HepG2 (cell line): ENCODE results near the gene CD14. TPM values are rescaled to one million over a fixed set of nuclear protein-coding genes. Genes with fewer than 3 reads are reported as not detected.

Experiments used
- AGO1 ChIP-seq: fragments of 200-400 bp; formaldehyde crosslinking; IDR thresholded peaks from 2 replicates; pipeline ENCODE4 v1.6.1; 2017; ENCODE audit warnings: mild to moderate bottlenecking, low read depth, low read length, moderate library complexity; ENCODE audit not compliant: poor library complexity, severe bottlenecking
- FOXA1 ChIP-seq, 2 experiments: fragments of 450-650 bp in 1 of 2; sonication (generic) in 1 of 2; formaldehyde crosslinking in 1 of 2; IDR thresholded peaks; 2 replicates each; pipeline versions ENCODE4 v1.4.0 to v1.6.1; 2016 to 2020; ENCODE audit warnings: missing genetic modification reagents in 1 of 2
- FOXP1 ChIP-seq, 2 experiments: fragments of 450-650 bp in 1 of 2; IDR thresholded peaks; 2 replicates each; pipeline ENCODE4 v1.6.1; 2017 to 2018; ENCODE audit warnings: antibody characterized with exemption in 1 of 2
- NKX3-1 ChIP-seq: sonication (generic); formaldehyde crosslinking; IDR thresholded peaks from 2 replicates; pipeline ENCODE4 v1.5.0; 2020; ENCODE audit warnings: missing genetic modification reagents
- NR2F1 ChIP-seq, 2 experiments: fragments of 450-650 bp in 1 of 2; formaldehyde crosslinking in 1 of 2; IDR thresholded peaks; 2 replicates each; pipeline versions ENCODE4 v1.5.0 to v1.6.1; 2016 to 2020; ENCODE audit warnings: mild to moderate bottlenecking in 1 of 2, missing compliant biosample characterization in 1 of 2, missing genetic modification reagents in 1 of 2, moderate library complexity in 1 of 2
- PRPF4 ChIP-seq: fragments of 200-400 bp; formaldehyde crosslinking; IDR thresholded peaks from 2 replicates; pipeline ENCODE4 v1.6.1; 2016; ENCODE audit warnings: low read length, low read depth; ENCODE audit not compliant: poor library complexity, severe bottlenecking
- SOX13 ChIP-seq, 3 experiments: fragments of 450-650 bp in 1 of 3; sonication (generic) in 1 of 3; formaldehyde crosslinking in 1 of 3; IDR thresholded peaks in 2 of 3; conservative IDR thresholded peaks in 1 of 3; 2 replicates each; pipeline versions ENCODE4 v1.5.0 to v1.6.1; 2016 to 2020; ENCODE audit warnings: antibody characterized with exemption in 1 of 3, mild to moderate bottlenecking in 1 of 3, missing compliant biosample characterization in 1 of 3, missing genetic modification reagents in 1 of 3, moderate library complexity in 1 of 3
- XBP1 ChIP-seq: sonication (generic); formaldehyde crosslinking; IDR thresholded peaks from 2 replicates; pipeline ENCODE4 v1.5.0; 2020; ENCODE audit warnings: missing genetic modification reagents
- ZFP36L2 ChIP-seq: sonication (generic); formaldehyde crosslinking; IDR thresholded peaks from 2 replicates; pipeline ENCODE4 v1.4.0; 2020; ENCODE audit warnings: missing genetic modification reagents
- ZNF12 ChIP-seq: sonication (generic); formaldehyde crosslinking; IDR thresholded peaks from 2 replicates; pipeline ENCODE4 v1.5.0; 2020; ENCODE audit warnings: missing genetic modification reagents
- ZNF263 ChIP-seq: sonication (generic); formaldehyde crosslinking; IDR thresholded peaks from 2 replicates; pipeline ENCODE4 v1.4.0; 2020; ENCODE audit warnings: missing genetic modification reagents
- ZNF460 ChIP-seq: sonication (generic); formaldehyde crosslinking; IDR thresholded peaks from 2 replicates; pipeline ENCODE4 v1.5.1; 2020; ENCODE audit warnings: missing genetic modification reagents, mild to moderate bottlenecking, borderline replicate concordance
- polyA plus RNA-seq, 8 experiments: library from polyadenylated mRNA; depleted of rRNA in 3 of 8; stranded (reverse) in 7 of 8; unstranded in 1 of 8; fragments of >200 nt; fragmentation: Illumina TruSeq in 4 of 8; extraction: Trizol in 4 of 8; gene quantifications; 2 replicates each; pipeline versions ENCODE4 v1.2.1 to v1.2.3, GENCODE V29; 2011 to 2016; ENCODE audit warnings: low read depth in 4 of 8, missing spikeins in 1 of 8, mixed read lengths in 1 of 8; ENCODE audit not compliant: insufficient read depth in 1 of 8
- total RNA-seq, 5 experiments: library from RNA; depleted of rRNA; stranded (reverse); fragments of >200 nt; fragmentation: Illumina TruSeq; extraction: Trizol; gene quantifications; 2 replicates each; pipeline ENCODE4 v1.2.3, GENCODE V29; 2016; ENCODE audit warnings: low read depth in 1 of 5
- TF ChIP-seq, protein P1 (sequence below), 2 experiments: sonication (generic) in 1 of 2; formaldehyde crosslinking in 1 of 2; IDR thresholded peaks; 2 replicates each; pipeline versions ENCODE4 v1.6.1 to v1.9.0; 2014 to 2022; ENCODE audit warnings: antibody characterized with exemption in 1 of 2, borderline replicate concordance in 1 of 2, inconsistent platforms in 1 of 2, low read depth in 1 of 2, missing genetic modification reagents in 1 of 2
- TF ChIP-seq, protein P2 (sequence below): sonication (generic); formaldehyde crosslinking; IDR thresholded peaks from 2 replicates; pipeline ENCODE4 v1.4.0; 2020; ENCODE audit warnings: missing genetic modification reagents; ENCODE audit errors: not compliant biosample characterization
- TF ChIP-seq, protein P3 (sequence below): sonication (generic); formaldehyde crosslinking; IDR thresholded peaks from 2 replicates; pipeline ENCODE4 v1.8.1; 2023; ENCODE audit warnings: mild to moderate bottlenecking, inconsistent platforms, moderate library complexity, missing genetic modification reagents, borderline replicate concordance
- TF ChIP-seq, protein P4 (sequence below): conservative IDR thresholded peaks from 2 replicates; pipeline ENCODE4 v1.6.1; 2018; ENCODE audit warnings: missing genetic modification reagents

The CD14 gene
- total and polyA plus RNA-seq, 2 of the 13 experiments (the other 11 are each of a cell fraction or from before 2014, with no cell fraction given) = 1.7 to 4.7 TPM

DNA sequence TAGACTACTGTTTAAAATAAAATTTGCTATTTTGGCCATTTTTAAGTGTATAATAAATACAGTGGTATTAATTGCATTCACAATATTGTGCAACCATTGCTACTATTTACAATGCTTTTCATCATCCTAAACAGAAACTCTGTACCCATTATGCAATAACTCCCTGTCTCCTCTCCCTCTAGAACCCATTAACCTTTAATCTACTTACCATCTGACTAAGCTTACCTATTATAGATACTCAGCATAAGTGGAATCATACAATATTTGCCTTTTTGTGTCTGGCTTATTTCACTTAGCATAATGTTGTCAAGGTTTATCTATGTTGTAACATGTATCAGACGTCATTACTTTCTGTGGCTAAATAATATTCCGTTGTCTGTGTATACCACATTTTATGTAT lies 25.9 kb downstream of the CD14 start (continued):
- TF ChIP-seq, protein P1, sequence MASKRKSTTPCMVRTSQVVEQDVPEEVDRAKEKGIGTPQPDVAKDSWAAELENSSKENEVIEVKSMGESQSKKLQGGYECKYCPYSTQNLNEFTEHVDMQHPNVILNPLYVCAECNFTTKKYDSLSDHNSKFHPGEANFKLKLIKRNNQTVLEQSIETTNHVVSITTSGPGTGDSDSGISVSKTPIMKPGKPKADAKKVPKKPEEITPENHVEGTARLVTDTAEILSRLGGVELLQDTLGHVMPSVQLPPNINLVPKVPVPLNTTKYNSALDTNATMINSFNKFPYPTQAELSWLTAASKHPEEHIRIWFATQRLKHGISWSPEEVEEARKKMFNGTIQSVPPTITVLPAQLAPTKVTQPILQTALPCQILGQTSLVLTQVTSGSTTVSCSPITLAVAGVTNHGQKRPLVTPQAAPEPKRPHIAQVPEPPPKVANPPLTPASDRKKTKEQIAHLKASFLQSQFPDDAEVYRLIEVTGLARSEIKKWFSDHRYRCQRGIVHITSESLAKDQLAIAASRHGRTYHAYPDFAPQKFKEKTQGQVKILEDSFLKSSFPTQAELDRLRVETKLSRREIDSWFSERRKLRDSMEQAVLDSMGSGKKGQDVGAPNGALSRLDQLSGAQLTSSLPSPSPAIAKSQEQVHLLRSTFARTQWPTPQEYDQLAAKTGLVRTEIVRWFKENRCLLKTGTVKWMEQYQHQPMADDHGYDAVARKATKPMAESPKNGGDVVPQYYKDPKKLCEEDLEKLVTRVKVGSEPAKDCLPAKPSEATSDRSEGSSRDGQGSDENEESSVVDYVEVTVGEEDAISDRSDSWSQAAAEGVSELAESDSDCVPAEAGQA (IDR thresholded peaks at IDR 0.05; ENCODE audit: low read depth) = no peak
- TF ChIP-seq, protein P1 (CRISPR knock-in tag; IDR thresholded peaks at IDR 0.05; ENCODE audit: borderline replicate concordance) = no peak
- TF ChIP-seq NR2F1 (CRISPR knock-in tag; IDR thresholded peaks at IDR 0.05) (0 out of 4 replicates have a peak, but pooled peaks have one; percentile 24 to 27), FOXA1 (IDR thresholded peaks at IDR 0.05) (peak; percentile 58; the same call in 1 of the 2 replicates), FOXA1 (CRISPR knock-in tag; IDR thresholded peaks at IDR 0.05) (peak; percentile 86), PRPF4 (no peak), ZNF12 (CRISPR knock-in tag) (peak; percentile 64; the same call in 1 of the 2 replicates), XBP1 (no peak), ZFP36L2 (CRISPR knock-in tag) (no peak), FOXP1 (IDR thresholded peaks at IDR 0.05) (peak; percentile 73), FOXP1 (CRISPR knock-in tag; IDR thresholded peaks at IDR 0.05) (peak; percentile 96), AGO1 (no peak), NKX3-1 (no peak; the same call in 1 of the 2 replicates), ZNF263 (CRISPR knock-in tag) (no peak), SOX13 (IDR thresholded peaks at IDR 0.05) (peak; percentile 26; the same call in 1 of the 2 replicates), SOX13 (CRISPR knock-in tag; conservative IDR thresholded peaks at IDR 0.05 in 1 of 2, IDR thresholded peaks at IDR 0.05 in 1 of 2) (peak in 1 of 2 experiments; percentile 86; a peak in 2 of 4 replicates), ZNF460 (no peak)
- TF ChIP-seq, protein P2, sequence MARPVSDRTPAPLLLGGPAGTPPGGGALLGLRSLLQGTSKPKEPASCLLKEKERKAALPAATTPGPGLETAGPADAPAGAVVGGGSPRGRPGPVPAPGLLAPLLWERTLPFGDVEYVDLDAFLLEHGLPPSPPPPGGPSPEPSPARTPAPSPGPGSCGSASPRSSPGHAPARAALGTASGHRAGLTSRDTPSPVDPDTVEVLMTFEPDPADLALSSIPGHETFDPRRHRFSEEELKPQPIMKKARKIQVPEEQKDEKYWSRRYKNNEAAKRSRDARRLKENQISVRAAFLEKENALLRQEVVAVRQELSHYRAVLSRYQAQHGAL (CRISPR knock-in tag) = no peak
- TF ChIP-seq, protein P3, sequence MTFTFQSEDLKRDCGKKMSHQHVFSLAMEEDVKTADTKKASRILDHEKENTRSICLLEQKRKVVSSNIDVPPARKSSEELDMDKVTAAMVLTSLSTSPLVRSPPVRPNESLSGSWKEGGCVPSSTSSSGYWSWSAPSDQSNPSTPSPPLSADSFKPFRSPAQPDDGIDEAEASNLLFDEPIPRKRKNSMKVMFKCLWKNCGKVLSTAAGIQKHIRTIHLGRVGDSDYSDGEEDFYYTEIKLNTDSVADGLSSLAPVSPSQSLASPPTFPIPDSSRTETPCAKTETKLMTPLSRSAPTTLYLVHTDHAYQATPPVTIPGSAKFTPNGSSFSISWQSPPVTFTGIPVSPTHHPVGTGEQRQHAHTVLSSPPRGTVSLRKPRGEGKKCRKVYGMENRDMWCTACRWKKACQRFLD (CRISPR knock-in tag) = no peak
- TF ChIP-seq, protein P4, sequence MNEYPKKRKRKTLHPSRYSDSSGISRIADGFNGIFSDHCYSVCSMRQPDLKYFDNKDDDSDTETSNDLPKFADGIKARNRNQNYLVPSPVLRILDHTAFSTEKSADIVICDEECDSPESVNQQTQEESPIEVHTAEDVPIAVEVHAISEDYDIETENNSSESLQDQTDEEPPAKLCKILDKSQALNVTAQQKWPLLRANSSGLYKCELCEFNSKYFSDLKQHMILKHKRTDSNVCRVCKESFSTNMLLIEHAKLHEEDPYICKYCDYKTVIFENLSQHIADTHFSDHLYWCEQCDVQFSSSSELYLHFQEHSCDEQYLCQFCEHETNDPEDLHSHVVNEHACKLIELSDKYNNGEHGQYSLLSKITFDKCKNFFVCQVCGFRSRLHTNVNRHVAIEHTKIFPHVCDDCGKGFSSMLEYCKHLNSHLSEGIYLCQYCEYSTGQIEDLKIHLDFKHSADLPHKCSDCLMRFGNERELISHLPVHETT (CRISPR knock-in tag) = no peak
